Choroid plexus epithelial cell (primary cell): ENCODE measurements around the gene NPW.

Source experiments
- DNase-seq: peaks from one replicate; pipeline ENCODE4 v3.0.0-alpha.2; 2010; ENCODE audit warnings: low read depth
- H3K4me3 ChIP-seq: 2 replicates; pipeline ENCODE4 v1.5.1; 2011; ENCODE audit warnings: low read depth, mild to moderate bottlenecking, control low read depth, low read length, moderate library complexity
- TF ChIP-seq, protein P1 (sequence below): conservative IDR thresholded peaks from 2 replicates; pipeline ENCODE4 v1.5.1; 2011; ENCODE audit warnings: low read depth, mild to moderate bottlenecking, control low read depth, inconsistent platforms, low read length, moderate library complexity

Gene NPW

DNA sequence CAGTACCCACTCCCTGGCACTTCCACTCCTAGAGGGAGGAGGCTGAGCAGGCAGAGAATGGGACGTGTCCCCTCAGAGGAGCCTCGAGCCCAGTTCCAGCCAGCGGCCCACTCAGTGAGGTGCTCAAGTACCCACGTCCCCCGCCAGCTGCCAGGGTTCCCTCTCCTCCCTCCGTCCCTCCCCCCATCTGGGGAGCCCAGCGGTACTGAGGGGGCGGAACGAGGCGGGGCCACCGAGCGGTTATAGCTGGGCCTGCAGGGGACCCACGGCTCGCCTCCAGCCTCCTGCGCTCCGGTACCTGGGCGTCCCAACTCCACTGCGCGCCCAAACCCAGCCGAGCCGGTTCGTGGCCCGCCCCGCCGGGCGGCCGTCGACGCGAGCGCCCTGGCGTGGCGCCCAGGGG lies at the start of gene NPW:
Gene NPW, plus strand, starts transcription at position 268 of the 403 bp plus-strand sequence.
- H3K4me3 ChIP-seq = peak within 1 kb of the TSS; percentile 17
- TF ChIP-seq, protein P1, sequence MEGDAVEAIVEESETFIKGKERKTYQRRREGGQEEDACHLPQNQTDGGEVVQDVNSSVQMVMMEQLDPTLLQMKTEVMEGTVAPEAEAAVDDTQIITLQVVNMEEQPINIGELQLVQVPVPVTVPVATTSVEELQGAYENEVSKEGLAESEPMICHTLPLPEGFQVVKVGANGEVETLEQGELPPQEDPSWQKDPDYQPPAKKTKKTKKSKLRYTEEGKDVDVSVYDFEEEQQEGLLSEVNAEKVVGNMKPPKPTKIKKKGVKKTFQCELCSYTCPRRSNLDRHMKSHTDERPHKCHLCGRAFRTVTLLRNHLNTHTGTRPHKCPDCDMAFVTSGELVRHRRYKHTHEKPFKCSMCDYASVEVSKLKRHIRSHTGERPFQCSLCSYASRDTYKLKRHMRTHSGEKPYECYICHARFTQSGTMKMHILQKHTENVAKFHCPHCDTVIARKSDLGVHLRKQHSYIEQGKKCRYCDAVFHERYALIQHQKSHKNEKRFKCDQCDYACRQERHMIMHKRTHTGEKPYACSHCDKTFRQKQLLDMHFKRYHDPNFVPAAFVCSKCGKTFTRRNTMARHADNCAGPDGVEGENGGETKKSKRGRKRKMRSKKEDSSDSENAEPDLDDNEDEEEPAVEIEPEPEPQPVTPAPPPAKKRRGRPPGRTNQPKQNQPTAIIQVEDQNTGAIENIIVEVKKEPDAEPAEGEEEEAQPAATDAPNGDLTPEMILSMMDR = no peak
- DNase-seq = no peak

- TF ChIP-seq, protein P1 = no peak
- peak within 1 kb of the TSS; percentile 92 for H3K4me3 ChIP-seq
- peak; percentile 94 for DNase-seq
Observed at GRCh38 chr16:1971796-1972489, 47.6 kb upstream of the NPW start, which contains the start of gene TBL3. Gene TBL3 (plus strand): TSS chr16:1972053. CDS start chr16:1972165, 112 bp downstream.

- H3K4me3 ChIP-seq = peak overlapping the region; percentile 92
- DNase-seq = peak; percentile 26
- TF ChIP-seq, protein P1 = no peak
Observed at GRCh38 chr16:1972490-1972877, 47.1 kb upstream of the NPW start.

DNA sequence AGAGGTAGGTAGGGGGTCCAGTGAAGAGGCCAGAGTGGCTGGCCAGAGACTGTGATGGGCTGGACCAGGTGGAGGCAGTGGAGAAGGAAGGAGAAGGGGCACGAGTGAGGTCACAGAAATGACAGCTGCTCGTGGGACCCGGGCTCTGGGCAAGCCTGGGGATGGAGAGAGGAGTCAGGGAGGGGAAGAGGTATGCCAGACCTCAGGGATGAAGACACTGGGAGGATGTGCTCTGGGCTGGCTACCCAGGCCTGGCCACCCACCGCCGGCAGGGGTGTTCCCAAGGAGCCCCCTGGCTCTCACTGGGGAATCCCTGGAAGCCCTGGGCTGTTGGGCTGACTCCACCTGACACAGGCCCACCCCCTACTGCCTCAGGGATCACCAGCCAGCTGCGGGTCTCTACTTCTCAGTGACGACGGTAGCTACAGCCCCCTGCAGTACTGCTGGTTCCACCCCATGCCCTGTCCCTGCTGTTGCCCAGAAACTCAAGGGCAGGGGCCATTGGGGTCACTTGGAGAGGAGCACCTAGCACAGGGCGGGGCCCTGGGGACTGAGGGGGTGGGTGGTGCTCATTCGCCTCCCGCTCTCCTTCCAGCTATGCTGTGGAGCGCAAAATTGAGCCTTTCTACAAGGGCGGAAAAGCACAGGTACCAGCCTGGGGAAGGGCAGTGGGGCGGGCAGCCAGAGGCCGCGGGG lies 46.0 kb upstream of the NPW start:
- TF ChIP-seq, protein P1 = no peak
- DNase-seq = no peak
- H3K4me3 ChIP-seq = no peak overlapping the region

DNA sequence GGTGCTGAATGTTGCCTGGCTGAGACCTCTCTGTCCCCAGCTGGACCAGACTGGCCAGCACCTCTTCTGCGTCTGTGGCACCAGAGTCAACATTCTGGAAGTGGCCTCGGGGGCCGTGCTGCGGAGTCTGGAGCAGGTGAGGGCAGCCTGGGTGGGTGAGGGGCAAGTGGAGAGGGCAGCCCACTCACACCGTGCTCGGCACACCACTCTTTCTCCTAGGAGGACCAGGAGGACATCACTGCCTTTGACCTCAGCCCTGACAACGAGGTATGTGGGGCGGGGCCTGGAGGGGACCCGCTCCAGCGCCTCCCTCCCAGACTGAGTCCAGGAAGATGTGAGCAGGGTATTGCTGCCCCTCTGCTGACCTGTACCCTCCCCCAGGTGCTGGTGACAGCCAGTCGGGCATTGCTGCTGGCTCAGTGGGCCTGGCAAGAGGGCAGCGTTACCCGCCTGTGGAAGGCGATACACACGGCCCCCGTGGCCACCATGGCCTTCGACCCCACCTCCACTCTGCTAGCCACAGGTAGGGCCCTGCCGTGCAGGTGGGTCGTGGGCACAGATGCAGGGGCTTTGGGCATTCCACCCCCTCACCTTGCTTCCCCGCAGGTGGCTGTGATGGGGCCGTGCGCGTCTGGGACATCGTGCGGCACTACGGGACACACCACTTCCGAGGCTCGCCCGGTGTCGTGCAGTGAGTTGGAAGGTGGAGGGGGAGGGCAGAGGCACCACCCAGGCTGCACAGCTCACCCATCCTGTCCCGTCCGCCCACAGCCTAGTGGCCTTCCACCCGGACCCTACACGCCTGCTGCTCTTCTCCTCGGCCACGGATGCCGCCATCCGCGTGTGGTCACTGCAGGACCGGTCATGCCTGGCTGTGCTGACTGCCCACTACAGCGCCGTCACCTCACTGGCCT lies 45.2 kb upstream of the NPW start:
- no peak overlapping the region for H3K4me3 ChIP-seq
- TF ChIP-seq, protein P1 = no peak

DNA sequence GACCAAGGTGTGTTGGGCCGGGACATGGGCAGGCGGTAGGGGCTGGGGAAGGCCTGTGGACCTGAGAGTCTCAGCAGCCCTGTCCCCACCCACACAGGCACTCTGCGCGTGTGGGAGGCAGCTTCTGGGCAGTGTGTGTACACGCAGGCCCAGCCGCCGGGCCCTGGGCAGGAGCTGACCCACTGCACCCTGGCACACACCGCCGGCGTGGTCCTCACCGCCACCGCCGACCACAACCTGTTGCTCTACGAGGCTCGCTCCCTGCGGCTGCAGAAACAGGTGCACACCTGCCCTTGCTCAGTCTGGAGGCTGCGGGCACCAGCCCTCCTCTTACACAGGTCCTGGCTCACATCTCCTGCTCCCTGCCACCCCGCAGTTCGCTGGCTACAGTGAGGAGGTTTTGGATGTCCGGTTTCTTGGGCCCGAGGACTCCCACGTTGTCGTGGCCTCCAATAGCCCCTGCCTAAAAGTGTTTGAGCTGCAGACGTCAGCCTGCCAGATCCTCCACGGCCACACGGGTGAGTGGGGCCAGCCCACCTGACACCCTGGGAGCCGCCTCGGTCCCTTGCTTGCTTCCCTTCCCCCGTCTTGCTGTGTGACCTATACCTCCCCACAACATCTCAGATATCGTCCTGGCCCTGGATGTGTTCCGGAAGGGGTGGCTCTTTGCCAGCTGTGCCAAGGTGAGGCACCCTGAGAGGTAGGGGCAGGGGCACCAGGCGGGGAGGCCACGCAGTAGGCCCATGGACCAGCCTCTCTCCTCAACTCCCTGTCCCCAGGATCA lies 44.0 kb upstream of the NPW start:
- no peak for DNase-seq
- TF ChIP-seq, protein P1 = no peak
- H3K4me3 ChIP-seq = no peak overlapping the region

More for the DNA sequence above, 45.2 kb upstream of the NPW start:
- DNase-seq = no peak
